ENCODE data around the gene TXK.
A peak's percentile ranks its signal among the peaks of the same experiment; 100 is the strongest.

Gene TXK

GRCh38 chr4:48046059-48046458, 88.0 kb downstream of the TXK start:
- no peak for DNase-seq

- DNase-seq, result no peak
Measured at GRCh38 chr4:48044298-48044697, 89.8 kb downstream of the TXK start.

GRCh38 chr4:48043504-48043903, 90.5 kb downstream of the TXK start:
- no peak for DNase-seq

DNA sequence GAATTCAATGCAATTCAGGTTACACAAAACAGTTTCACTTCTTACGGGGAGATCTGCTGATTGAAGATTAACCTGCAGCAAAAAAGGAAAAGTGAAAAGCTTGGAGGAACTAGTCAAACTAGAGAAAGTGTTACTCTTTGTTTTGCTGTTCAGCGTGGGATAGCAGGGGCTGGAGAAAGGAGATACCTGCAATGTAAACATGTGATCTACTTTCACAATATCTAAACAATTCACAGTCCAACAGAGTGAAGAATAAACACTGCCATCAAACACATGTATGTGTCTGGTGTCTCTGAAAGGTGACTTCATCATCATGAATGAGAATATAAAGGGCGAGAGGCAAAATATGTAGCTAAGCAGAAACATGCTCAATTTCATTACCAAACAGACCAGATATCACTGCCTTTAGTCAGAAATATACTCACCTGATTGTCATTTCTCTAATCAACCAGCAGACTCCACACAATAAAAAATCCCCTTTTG, 91.0 kb downstream of the TXK start:
- no peak for DNase-seq

GRCh38 chr4:48041535-48042137, 92.4 kb downstream of the TXK start:
- no peak for DNase-seq

DNA sequence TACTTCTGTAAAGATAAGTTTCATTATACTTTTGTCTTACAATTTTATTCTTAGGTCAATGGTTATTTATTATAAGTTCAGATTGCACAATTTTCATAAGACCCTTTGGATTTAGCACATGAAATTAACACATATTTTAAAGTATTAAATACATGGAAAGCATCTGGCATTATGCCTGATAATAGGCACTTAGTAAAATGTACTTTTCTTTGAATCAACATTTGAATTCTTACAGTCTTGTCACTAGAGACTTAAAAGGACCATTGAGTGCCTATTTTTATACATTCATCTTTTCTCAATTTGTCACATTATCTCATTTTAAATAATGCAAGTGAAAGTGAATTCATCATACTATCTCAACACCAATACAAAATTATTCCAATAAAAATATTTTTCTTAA, 94.5 kb downstream of the TXK start:
- DNase-seq, result no peak

DNA sequence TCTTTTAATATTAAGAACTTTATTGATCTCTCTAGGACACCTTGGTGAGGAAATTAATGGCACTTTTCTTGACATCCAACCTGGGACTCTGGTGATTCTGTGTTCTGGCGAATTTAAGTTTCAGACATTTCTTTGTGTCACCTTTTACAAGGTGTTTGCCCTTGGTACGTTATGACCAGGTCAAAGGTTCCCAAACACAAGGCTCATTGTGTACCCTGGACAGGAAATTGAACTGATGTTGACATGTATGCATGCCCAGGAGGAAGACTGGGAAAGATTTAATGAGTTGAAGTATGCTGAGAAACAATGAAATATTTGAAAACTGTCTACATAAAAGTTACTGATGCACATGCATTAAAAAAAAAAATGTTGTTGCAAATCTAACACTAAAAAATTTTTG, 95.4 kb downstream of the TXK start:
- DNase-seq, result no peak

GRCh38 chr4:48037117-48037462, 97.0 kb downstream of the TXK start:
- no peak for DNase-seq

GRCh38 chr4:48035952-48036351, 98.1 kb downstream of the TXK start:
- no peak for DNase-seq

GRCh38 chr4:48033825-48034413, 100.1 kb downstream of the TXK start:
- peak; percentile 38 for DNase-seq

GRCh38 chr4:48033412-48033811, 100.6 kb downstream of the TXK start:
- DNase-seq, result no peak

GRCh38 chr4:48032721-48033120, 101.3 kb downstream of the TXK start:
- no peak for DNase-seq

DNA sequence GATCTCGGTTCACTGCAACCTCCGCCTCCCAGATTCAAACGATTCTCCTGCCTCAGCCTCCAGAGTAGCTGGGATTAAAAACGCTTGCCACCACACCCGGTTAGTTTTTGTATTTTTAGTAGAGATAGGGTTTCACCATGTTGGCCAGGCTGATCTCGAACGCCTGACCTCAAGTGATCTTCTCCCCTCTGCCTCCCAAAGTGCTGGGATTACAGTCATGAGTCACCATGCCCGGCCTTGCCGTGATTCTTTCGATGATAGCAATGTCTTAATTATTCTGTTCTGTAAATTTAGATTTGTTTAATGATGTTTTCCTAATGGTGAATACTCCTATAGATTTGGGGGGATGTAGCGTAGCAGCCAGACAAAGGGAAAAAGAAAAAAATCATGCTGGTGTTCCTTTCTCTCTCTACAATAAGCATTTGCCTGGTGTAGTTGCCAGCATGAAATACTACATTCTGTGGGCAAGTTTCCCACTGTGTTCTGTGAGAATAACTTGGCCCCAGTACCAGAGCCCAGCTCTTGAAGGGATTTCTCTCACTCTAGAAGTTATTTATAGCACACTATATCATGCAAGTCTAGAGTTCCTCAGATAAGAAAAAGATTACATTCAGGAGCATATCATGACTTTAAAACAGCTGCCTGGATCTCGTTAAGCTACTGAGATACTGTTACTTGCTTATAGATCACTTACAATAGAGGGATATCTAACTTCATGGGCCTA, 102.1 kb downstream of the TXK start:
- DNase-seq, result no peak

DNA sequence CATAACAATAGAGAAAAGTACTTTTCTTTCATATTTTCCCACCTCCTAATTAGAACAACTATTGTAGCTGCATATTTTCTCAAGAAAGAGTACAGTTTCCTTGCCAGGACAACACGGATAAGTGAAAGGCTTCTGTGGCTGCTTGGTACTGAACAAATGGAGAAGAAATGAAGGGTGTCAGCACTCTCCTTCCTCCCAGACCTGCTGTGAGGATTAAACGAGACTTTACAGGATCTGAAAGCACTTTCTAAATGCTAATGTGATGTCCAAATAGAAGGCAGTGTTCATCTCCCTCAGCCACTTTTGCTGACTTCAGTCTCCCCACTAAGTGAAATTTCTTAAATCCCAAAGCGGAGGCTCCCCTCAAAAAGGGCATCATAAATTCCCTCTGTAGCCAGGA, 103.6 kb downstream of the TXK start:
- DNase-seq, result no peak

- no peak for DNase-seq
Measured at GRCh38 chr4:48028696-48029095, 105.4 kb downstream of the TXK start.

DNA sequence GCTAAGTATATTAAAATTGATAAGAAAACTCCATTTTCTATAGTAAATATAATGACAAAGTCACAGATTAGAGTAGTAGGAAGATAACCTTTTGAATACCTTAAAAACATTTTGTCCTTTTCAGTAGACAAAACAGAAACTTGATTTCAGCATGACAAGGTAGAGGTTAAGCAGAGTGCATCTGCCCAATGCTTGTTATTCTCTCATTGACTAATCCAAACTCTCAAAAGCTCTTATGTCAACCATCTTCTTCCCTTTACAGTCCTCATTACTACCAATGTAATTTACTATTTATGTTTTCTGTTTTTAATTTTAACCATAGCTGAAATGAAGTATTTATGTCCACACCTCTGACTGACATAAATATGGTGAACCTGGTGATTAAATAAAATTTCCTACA, 106.4 kb downstream of the TXK start:
- DNase-seq, result no peak

- DNase-seq, result no peak
Measured at GRCh38 chr4:48025005-48025404, 109.0 kb downstream of the TXK start.

- DNase-seq, result no peak
Measured at GRCh38 chr4:48024522-48024921, 109.5 kb downstream of the TXK start.

DNA sequence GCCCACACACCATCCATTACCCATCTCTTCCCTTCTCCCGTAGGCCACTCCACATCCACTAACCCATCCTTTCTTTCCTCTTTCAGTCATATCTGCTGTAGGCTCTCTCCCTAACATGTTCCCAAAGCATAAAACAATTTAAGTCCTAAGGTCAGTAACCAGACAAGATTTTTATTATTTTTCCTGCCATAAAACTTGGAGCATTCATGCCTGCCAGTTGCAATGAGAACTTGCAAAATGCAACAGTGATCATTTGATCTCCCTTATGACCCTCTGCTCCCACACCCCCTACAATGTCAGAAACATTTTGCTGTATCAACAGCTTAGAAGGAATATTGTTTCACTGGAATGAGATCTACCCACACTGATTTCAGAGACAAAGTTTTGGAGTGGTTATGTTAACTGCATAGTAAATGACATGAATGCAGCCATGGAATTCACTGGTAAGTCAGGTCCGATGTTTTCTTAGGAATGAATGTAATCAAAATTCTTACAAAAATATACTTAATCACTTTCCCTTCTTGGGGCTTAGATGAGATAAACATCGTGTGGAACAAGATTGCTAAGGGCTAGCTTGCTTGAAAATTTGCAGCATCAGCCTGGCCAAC, 111.8 kb downstream of the TXK start:
- DNase-seq, result no peak

DNA sequence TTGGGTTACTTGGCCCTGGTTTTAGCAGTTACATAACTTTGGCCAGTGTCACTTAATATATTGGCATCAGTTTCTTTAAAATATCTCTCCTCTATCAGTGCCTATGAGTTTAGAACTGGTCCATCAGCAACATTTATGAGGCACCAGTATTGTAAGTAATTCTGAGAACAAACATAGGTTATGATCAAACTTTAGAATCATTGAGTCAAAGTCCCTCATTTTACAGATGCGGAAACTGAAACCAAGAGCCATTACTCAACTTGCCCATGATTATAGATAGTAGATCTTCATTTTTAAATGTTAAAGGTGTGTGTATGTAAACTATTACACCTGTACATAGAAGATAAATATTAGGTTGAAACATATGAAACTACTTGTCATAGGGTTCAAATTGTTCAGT, 113.0 kb downstream of the TXK start:
- no peak for DNase-seq

- DNase-seq, result no peak
Measured at GRCh38 chr4:48018112-48018511, 115.9 kb downstream of the TXK start.

DNA sequence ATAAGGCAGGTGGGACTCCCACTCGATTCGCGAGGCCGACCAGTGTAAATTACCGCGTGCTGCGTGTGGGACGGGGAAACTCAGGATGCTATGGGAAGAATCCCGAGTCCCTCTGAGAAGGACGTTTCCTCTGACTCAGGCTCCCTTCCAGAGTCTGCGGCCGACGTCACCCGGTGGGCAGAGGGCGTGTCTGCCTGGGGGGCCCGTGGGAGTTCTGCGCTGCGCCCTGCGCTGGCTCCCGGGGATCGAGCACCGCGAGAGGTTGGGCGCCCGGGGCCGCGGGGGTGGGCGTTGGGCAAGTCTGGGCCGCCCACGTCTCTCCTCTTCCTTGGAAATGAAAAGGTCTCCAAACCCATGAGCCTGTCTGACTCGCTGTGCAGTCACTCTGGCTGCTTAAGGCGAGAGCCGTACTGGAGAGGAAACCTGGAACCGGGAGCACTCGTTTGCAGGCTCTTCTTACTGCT, 116.9 kb downstream of the TXK start:
- no peak for DNase-seq

Data from activated effector memory CD4-positive, alpha-beta T cell treated with Interleukin-2 at 50 U/mL for 16 hours (primary cell).